ENCODE measurements around the gene ACBD3.

Gene ACBD3

GRCh38 chr1:226121049-226121586 lies 65.4 kb downstream of the ACBD3 start:
- in situ Hi-C loops (cut with MboI; ENCODE audit: low pct_unique_long_range_greater_than_20kb, low sequenced_read_pairs) = no loop called here
- DNase-seq = no peak

- DNase-seq = no peak
- in situ Hi-C loops (cut with MboI; ENCODE audit: low pct_unique_long_range_greater_than_20kb, low sequenced_read_pairs) = no loop called here
Measured at GRCh38 chr1:226120398-226120797, 66.1 kb downstream of the ACBD3 start.

- in situ Hi-C loops (cut with MboI; ENCODE audit: low pct_unique_long_range_greater_than_20kb, low sequenced_read_pairs) = no loop called here
- no peak for DNase-seq
Measured at GRCh38 chr1:226119169-226119568, 67.4 kb downstream of the ACBD3 start.

- in situ Hi-C loops (cut with MboI; ENCODE audit: low pct_unique_long_range_greater_than_20kb, low sequenced_read_pairs) = no loop called here
- no peak for DNase-seq
Measured at GRCh38 chr1:226118357-226118756, 68.2 kb downstream of the ACBD3 start.

GRCh38 chr1:226117330-226117729 lies 69.2 kb downstream of the ACBD3 start:
- in situ Hi-C loops (cut with MboI; ENCODE audit: low pct_unique_long_range_greater_than_20kb, low sequenced_read_pairs) = no loop called here
- DNase-seq = no peak

- in situ Hi-C loops (cut with MboI; ENCODE audit: low pct_unique_long_range_greater_than_20kb, low sequenced_read_pairs) = no loop called here
- DNase-seq = no peak
Measured at GRCh38 chr1:226116673-226117072, 69.9 kb downstream of the ACBD3 start.

- in situ Hi-C loops (cut with MboI; ENCODE audit: low pct_unique_long_range_greater_than_20kb, low sequenced_read_pairs) = no loop called here
- DNase-seq = no peak
Measured at GRCh38 chr1:226112626-226113025, 73.9 kb downstream of the ACBD3 start.

- in situ Hi-C loops (cut with MboI; ENCODE audit: low pct_unique_long_range_greater_than_20kb, low sequenced_read_pairs) = no loop called here
- no peak for DNase-seq
Measured at GRCh38 chr1:226111883-226112261, 74.7 kb downstream of the ACBD3 start.

GRCh38 chr1:226111098-226111882 lies 75.3 kb downstream of the ACBD3 start:
- no peak for DNase-seq
- in situ Hi-C loops (cut with MboI; ENCODE audit: low pct_unique_long_range_greater_than_20kb, low sequenced_read_pairs) = no loop called here

GRCh38 chr1:226110249-226111097 lies 76.1 kb downstream of the ACBD3 start:
- in situ Hi-C loops (cut with MboI; ENCODE audit: low pct_unique_long_range_greater_than_20kb, low sequenced_read_pairs) = no loop called here
- peak; percentile 67 for DNase-seq

GRCh38 chr1:226109829-226110248 lies 76.7 kb downstream of the ACBD3 start:
- peak; percentile 87 for DNase-seq
- in situ Hi-C loops (cut with MboI; ENCODE audit: low pct_unique_long_range_greater_than_20kb, low sequenced_read_pairs) = no loop called here

- DNase-seq = no peak
- in situ Hi-C loops (cut with MboI; ENCODE audit: low pct_unique_long_range_greater_than_20kb, low sequenced_read_pairs) = no loop called here
Measured at GRCh38 chr1:226108935-226109828, 77.4 kb downstream of the ACBD3 start.

GRCh38 chr1:226107471-226108460 lies 78.8 kb downstream of the ACBD3 start:
- DNase-seq = no peak
- in situ Hi-C loops (cut with MboI; ENCODE audit: low pct_unique_long_range_greater_than_20kb, low sequenced_read_pairs) = no loop called here

- DNase-seq = no peak
- in situ Hi-C loops (cut with MboI; ENCODE audit: low pct_unique_long_range_greater_than_20kb, low sequenced_read_pairs) = no loop called here
Measured at GRCh38 chr1:226104671-226105121, 81.8 kb downstream of the ACBD3 start.

- no peak for DNase-seq
- in situ Hi-C loops (cut with MboI; ENCODE audit: low pct_unique_long_range_greater_than_20kb, low sequenced_read_pairs) = no loop called here
Measured at GRCh38 chr1:226100436-226101391, 85.8 kb downstream of the ACBD3 start.

GRCh38 chr1:226098870-226099835 lies 87.4 kb downstream of the ACBD3 start:
- in situ Hi-C loops (cut with MboI; ENCODE audit: low pct_unique_long_range_greater_than_20kb, low sequenced_read_pairs) = no loop called here
- DNase-seq = no peak

All from KBM-7 (cell line).